Hematopoietic multipotent progenitor cell (in vitro differentiated cells): Measurements from ENCODE around the gene EME1. TPM values are rescaled to one million over a fixed set of nuclear protein-coding genes. Genes with fewer than 3 reads are reported as not detected.
"Not testable (repeated sequence)": the region's sequence is repeated elsewhere in the genome, so short reads cannot be mapped to it uniquely, and the experiment has no call there.

Experiments used
- DNase-seq, 3 donors: peaks; one replicate each; pipeline ENCODE4 v3.0.0-alpha.2; 2011 to 2015; ENCODE audit warnings: low read depth in 2 of 3, low spot score in 2 of 3
- total RNA-seq: library from RNA; depleted of rRNA; stranded (reverse); fragments of >200 nt; gene quantifications from one replicate; pipeline ENCODE4 v1.2.3, GENCODE V29; 2012

Gene EME1
- total RNA-seq, 1 donor: 1.3 TPM

- no peak for DNase-seq
These were observed 16.5 kb downstream of the EME1 start for GRCh38 chr17:50389534-50389933.

GRCh38 chr17:50392621-50393020 is 19.6 kb downstream of the EME1 start:
- no peak for DNase-seq

GRCh38 chr17:50393700-50394099 is 20.7 kb downstream of the EME1 start:
- no peak for DNase-seq

GRCh38 chr17:50394711-50395110 is 21.7 kb downstream of the EME1 start:
- DNase-seq: no peak

GRCh38 chr17:50396261-50397110 is 23.5 kb downstream of the EME1 start:
- DNase-seq: peak in 2 of 3 donors; percentile 24 to 32

- peak; percentile 89 to 95 (median 90) for DNase-seq
These were observed 24.3 kb downstream of the EME1 start, which contains the start of gene LRRC59 for GRCh38 chr17:50397111-50397918. Gene LRRC59 (minus strand): TSS chr17:50397523. CDS start chr17:50397317, 206 bp downstream.

GRCh38 chr17:50397919-50398285 is 24.9 kb downstream of the EME1 start:
- DNase-seq: no peak

GRCh38 chr17:50398672-50399071 is 25.6 kb downstream of the EME1 start:
- not testable (repeated sequence) for DNase-seq

- not testable (repeated sequence) for DNase-seq
These were observed 26.6 kb downstream of the EME1 start for GRCh38 chr17:50399591-50399990.

- not testable (repeated sequence) for DNase-seq
These were observed 32.3 kb downstream of the EME1 start for GRCh38 chr17:50405351-50405750.

- no peak for DNase-seq
These were observed 33.5 kb downstream of the EME1 start for GRCh38 chr17:50406578-50406977.

- DNase-seq: no peak
These were observed 34.9 kb downstream of the EME1 start for GRCh38 chr17:50407921-50408320.

GRCh38 chr17:50412188-50412732 is 39.2 kb downstream of the EME1 start:
- DNase-seq: no peak

GRCh38 chr17:50414808-50415207 is 41.8 kb downstream of the EME1 start:
- DNase-seq: no peak

- not testable (repeated sequence) for DNase-seq
These were observed 46.5 kb downstream of the EME1 start for GRCh38 chr17:50419577-50419976.

GRCh38 chr17:50420419-50421112 is 47.5 kb downstream of the EME1 start:
- DNase-seq: no peak

- DNase-seq: peak in 2 of 3 donors; percentile 17 to 53
These were observed 48.5 kb downstream of the EME1 start for GRCh38 chr17:50421308-50422051.

- no peak for DNase-seq
These were observed 49.7 kb downstream of the EME1 start for GRCh38 chr17:50422738-50423137.

GRCh38 chr17:50423553-50424159 is 50.6 kb downstream of the EME1 start:
- DNase-seq: peak in 2 of 3 donors; percentile 30 to 60
